Measurements from ENCODE around the gene MEF2A.
"Not testable (repeated sequence)": the region's sequence is repeated elsewhere in the genome, so short reads cannot be mapped to it uniquely, and the experiment has no call there.

The MEF2A gene

DNA sequence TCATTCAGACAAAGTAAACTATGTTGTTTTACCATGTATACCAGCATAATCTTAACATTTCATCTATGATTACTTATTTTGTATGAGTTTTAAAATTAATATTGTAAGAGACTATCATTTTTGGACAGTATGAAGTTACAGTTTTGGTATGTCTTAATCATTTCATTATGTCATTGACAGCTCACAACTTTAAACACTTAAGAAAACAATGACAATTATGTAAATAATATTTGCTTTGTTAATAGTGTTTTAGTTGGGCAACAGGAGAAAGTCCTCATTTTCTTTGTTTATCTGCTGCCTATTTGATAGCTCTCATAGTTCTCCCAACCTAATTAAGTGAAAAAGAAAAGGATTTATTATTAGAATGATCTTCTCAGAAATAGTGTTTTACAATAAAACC is 80.2 kb downstream of the MEF2A start:
- DNase-seq (ENCODE audit: low read depth): no peak

DNA sequence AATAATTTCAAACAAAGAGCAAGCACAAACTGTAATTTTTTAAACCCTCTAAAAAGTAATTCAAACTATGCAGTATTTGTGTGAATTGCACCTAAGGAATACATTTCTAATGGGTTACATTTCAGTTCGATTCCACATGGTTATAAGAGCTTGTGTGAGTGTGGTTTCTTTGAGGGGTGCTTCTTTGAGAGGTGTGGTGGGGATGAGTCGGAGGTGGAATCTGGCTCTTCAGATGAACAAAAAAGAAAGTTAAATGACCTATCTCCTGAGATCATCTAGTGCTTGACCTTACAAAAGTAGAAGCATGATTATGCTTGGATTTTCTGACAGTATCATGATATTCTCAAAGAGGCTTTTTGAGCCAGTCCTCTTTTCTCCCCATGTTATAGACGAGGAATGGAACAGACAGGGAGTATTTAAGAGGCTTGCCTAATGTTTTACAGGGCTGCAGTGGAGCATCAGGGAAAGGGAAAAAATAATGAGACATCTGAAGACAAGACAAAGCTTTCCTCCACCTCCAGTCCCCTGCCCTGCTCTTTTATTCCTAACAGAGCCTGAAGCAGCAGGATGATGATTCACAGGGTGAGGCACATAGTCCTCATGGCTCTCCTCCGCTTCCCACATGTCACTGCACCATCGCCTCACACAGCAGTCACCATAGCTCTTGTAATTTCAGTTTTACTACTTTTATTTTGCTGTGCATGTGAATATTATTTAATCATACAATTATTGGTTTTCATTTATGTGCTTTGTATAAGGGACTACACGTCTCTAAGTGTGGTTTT is 85.4 kb downstream of the MEF2A start:
- no peak for DNase-seq (ENCODE audit: low read depth)

DNA sequence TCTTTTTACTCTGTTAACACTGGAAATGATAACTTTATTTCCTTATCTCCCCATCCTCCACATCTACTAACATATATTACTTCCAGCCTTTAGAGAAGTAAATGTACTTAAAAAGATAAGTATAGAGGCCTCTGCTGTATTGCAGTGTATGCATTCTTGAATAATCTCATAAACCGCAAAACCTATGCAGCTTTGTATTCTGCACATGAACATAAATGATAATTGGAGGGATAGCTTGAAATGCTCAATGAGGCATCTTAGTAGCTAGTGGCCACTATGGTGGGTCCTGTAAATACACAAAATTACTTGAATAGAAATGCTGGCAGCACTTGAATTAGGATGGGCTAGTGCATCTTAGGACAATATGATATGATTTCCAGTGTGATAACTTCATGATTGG is 90.4 kb downstream of the MEF2A start:
- no peak for DNase-seq (ENCODE audit: low read depth)

DNA sequence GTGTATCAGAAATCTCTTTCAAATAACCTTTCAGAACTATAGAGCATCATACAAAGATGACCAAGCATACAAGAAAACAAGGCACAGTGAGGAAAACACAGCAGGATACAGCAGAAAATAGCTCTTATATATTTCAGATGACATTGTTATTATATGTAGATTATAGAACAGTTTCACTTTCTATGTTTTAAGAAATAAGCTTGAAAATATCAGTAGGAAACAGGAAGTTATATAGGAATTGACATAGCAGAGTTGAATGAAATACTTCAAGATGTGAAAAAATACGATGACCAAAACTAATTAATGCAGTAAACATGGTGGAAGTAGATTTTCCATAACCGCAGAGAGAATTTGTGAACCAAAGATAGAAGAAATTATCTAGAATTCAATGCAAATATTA is 92.2 kb downstream of the MEF2A start:
- no peak for DNase-seq (ENCODE audit: low read depth)

DNA sequence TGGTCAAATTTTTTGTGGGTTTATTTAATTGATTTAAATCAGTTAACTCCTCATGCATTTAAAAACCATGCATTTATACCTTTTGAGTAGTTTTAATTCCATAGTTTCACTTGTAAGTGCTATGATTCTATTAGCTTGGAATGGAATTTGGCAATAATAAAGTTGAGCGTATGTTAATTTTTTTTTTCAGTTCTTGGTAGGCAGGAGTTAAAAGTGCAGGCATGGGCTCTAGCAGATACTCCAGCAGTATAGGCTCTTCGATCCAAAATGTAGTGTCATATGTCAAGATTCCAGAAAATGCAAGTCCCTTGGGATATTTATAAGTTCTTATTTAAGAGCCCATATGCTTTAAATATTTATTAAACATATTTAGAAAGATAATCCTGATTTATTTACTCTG is 97.1 kb downstream of the MEF2A start:
- no peak for DNase-seq (ENCODE audit: low read depth)

DNA sequence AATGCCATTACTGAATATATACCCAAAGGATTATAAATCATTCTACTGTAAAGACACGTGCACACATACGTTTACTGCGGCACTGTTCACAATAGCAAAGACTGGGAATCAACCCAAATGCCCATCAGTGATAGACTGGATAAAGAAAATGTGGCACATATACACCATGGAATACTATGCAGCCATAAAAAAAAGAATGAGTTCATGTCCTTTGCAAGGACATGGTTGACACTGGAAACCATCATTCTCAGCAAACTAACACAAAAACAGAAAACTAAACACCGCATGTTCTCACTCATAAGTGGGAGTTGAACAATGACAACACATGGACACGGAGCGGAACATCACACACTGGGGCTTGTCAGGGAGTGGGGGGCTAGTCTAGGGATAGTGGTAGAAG is 100.3 kb downstream of the MEF2A start:
- not testable (repeated sequence) for DNase-seq (ENCODE audit: low read depth)

DNA sequence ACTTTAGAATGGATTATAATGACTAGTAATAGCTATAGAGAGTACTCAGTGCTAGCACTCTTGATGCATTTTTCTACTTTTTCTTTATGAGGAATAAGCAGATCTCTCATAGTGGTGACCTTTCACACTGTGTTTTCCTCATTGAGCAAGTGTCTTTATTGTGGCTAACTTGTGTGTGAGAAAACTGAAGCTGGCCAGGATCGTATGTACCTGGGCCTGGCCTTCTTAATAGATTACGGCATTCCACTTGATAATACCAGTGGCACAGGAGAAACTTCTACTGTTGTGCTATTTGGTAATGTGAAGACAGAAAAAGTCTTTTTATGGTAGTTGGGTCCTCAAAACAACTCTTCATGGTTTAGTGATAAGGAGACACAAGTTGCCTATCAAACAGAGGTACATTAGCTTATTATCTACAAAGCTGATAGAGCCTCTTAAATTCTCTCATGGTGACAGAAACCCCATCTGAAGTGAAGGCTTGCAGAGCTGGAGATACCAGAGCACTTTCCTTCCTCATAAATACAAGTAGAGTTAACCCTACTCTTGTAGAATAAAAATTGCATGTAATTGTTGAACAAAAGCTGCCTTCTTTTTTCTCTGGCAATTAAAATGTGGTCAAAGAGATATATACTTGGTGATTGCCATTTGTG is 102.9 kb downstream of the MEF2A start:
- no peak for DNase-seq (ENCODE audit: low read depth)

DNA sequence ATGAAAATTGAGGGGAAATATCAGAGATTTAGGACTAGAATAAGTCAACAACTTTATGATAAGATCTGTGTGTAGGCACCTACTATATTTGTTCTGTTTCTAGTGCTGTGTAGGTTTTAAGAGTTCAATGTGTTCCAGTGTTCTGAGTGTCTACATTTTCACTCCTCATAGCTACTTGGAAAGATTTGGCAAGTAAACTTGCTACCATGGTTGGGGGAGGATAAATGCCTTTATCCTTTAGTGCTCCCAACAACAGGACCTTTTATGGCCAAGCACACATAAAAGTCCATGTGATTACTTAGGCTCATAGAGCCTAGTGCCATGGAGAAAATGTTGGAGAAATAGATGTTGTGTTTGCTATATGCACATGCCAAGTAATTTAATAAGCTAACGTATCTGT is 103.5 kb downstream of the MEF2A start:
- no peak for DNase-seq (ENCODE audit: low read depth)

DNA sequence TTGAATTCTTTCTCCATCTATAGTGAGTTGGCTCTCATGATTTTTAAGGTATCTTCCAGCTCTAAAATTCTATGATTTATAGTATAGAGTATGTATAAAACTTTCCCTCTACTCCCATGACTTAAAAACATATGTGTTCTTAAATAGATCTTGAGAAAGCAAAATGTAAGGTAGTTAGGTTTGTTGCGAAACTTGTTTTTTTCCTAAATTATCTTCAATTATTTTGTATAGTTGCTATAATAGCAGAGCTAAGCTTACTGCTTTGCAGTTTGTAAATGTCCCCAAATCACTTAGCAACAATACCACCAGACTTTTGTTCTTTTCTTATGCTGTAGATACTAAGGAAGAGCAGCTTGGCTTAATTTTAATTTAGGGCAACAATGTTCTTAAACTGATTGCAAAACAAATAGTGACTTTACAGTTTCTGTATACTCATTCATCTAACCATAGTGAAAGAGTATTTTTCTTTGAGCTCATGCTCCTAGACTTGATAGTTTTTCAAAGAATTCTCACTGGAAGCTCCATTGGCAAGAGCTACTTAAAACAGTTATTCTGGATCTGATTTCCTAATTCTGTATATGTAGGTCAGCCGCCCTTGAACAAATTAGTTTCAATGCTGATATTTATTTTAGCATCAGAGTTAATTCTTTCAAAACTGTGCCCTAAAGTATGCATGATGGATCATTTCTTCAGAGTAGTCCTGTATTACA is 106.3 kb downstream of the MEF2A start:
- DNase-seq (ENCODE audit: low read depth): no peak

DNA sequence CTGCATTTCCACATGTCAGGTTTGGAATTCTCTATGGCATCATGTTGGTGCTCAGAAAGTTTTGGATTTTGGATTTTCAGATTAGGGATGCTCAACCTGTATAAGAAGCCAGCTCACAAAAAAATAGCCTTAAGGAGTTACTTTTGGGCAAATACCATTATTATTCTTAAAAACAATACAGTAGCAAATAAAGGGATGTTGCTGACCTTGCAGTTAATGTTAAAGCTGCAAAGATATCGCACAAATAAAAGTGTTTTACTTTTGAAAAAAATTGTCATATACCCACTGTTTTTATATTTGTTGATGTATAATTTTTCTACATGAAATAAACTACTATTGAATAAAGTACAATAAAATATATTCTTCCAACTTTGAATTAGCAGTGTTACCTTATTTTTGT is 107.3 kb downstream of the MEF2A start:
- no peak for DNase-seq (ENCODE audit: low read depth)

DNA sequence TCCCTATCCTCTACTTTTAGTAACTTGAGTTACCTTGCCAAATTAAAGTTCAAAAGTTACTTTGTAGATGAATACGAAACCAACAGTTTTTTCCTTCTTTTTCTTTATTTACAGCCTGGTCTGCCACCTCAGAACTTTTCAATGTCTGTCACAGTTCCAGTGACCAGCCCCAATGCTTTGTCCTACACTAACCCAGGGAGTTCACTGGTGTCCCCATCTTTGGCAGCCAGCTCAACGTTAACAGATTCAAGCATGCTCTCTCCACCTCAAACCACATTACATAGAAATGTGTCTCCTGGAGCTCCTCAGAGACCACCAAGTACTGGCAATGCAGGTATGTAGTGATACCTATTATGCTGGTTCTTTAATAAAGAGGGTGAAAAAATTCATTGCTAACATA is 108.5 kb downstream of the MEF2A start:
- DNase-seq (ENCODE audit: low read depth): no peak

DNA sequence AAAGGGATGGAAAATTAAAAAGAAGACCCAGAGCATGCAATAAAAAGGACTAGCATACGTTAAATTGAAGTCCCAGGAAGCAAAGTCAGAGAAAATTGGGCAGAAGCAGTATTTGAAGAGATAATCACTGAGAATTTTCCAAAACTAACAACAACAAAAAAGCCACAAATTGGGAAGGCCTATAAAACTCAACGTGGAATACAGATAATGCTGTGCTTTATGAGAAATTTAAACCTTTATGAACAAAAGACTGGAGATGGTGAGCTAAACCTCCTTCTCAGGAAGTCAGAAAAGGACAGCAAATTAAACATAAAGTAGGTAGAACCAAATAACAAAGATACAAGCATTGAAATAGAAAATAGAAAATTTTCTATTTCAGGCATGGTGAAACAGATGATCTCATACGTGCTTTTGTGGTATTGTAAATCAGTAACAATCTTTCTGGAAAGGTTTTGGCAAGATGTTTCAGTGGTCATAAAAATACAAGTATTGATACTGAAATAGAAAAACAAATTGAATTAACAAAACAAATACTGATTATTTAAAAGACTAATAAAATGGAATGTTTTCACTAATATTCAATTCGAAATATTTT is 111.9 kb downstream of the MEF2A start:
- DNase-seq (ENCODE audit: low read depth): no peak

DNA sequence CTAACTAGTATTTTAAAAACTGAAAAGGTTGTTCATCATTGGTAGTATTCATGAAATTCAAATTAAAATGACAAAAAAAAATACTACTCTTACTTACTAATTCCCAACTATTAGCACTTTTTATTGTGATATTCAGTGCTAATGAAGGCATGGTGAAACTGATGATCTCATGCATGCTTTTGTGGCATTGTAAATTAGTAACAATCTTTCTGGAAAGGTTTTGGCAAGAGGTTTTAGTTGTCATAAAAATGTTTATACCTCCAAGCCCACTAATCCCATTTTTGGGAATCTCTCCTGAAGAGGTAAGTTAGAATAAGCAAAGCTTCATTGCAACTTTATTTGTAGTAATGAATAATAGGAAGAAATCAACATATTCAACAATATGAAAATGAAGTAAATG is 114.5 kb downstream of the MEF2A start:
- DNase-seq (ENCODE audit: low read depth): no peak

DNA sequence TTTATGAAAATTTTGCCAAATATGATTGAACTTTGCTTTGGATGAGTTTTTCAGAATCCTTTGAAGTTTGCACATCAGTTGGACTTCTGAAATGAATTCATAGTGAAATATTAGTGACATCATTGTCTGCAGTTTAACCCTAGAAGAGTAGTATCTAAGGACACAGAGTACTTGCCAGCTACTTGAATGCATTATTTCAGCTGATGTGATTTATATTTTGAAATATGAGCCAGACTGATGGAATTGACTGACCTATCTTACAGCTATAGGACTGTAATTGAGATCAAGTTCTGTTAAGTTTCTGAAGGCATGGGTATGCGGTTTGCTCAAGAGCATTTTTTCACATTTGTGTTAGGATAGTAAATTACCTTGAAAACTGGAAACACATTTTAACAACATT is 116.2 kb downstream of the MEF2A start:
- no peak for DNase-seq (ENCODE audit: low read depth)

DNA sequence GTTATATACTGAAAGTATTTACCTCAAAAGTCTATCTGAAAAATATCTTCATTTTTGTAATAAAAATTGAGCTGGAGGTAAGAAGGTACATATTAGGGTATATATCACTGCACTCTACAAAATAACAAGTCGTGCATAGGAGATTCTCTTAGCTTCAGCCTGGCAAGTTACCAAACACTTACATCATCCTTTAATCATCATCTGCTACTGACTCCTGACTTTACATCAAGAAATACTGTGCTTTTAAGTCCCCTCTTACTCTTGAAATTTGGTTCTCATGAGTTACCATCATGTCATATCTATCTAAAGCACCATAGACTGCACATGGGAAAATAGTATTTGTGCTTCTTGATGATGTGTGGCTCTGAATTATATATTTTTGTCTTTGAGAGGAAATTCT is 116.7 kb downstream of the MEF2A start:
- no peak for DNase-seq (ENCODE audit: low read depth)

DNA sequence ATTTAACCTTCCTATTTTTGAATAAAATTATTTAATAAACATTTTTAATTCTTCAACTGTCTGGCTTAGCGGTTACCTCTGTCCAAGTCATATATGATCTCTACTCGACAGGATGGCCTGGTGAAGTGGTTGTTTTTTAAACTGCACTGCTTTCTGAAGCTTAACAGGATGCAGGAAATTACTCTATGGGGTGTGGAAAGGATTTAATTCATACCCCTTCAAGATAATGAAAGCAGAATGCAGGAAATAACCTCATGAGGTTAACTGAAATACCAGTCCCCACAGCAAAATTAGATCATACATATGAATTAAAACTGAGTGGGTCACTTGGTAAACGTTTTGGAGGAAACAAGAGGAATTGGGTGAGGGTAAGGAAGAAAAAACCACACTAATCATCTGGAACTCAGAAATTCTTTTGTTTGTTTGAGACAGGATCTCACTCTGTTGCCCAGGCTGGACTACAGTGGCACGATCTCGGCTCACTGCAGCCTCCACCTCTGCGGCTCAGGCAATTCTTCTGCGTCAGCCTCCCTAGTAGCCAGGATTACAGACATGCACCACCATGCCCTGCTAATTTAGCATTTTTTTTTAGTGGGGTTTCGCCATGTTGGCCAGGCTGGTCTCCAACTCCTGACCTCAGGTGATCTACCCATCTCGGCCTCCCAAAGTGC is 117.4 kb downstream of the MEF2A start:
- no peak for DNase-seq (ENCODE audit: low read depth)

DNA sequence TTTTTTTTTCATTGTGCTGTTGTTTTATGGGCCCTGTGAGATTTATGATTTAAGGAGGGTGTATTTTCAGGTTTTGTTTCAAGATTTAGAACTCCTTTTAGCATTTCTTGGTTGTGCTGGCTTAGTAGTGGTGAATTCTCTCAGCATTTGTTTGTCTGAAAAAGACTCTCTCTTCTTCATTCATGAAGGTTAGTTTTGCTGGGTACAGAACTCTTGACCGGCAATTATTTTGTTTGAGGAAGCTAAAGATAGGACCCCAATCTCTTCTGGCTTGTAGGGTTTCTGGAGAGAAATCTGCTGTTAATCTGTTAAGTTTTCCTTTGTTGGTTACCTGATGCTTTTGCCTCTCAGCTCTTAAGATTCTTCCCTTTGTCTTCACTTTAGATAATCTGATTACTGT is 120.5 kb downstream of the MEF2A start:
- no peak for DNase-seq (ENCODE audit: low read depth)

DNA sequence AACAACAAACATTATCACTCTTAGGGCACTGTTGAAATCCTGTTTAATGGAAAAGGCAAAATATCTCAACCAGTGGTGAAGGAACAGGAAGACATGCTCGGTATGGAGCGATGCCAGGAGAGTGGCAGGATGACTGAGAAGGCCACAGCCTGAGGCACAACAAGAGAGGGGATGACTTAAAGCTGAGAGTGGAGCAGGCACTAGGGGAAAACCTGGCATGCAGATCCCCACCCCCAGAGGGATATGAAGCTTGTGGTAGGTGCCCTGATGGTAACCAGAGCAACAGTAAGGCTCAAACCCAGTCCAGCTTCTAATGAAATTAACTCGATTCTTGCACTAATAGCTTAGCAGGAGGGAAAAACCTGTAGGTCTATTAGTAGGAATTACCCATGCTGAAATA is 127.0 kb downstream of the MEF2A start:
- no peak for DNase-seq (ENCODE audit: low read depth)

DNA sequence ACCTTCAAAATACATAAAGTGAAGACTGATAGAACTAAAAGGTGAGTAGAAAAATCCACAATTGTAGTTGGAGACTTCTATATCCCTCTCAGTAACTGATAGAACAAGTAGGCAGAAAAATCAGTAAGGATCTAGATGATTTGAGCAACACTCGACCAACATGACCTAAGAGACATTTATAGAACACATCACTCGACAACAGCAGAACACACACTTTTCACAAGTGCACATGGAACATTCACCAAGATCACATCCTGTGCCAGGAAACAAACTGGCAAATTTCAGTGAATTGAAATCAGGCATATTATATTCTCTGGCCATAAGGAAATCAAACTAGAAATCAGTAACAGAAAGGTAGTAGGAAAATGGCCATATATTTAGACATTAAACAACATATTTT is 130.3 kb downstream of the MEF2A start:
- DNase-seq (ENCODE audit: low read depth): no peak

DNA sequence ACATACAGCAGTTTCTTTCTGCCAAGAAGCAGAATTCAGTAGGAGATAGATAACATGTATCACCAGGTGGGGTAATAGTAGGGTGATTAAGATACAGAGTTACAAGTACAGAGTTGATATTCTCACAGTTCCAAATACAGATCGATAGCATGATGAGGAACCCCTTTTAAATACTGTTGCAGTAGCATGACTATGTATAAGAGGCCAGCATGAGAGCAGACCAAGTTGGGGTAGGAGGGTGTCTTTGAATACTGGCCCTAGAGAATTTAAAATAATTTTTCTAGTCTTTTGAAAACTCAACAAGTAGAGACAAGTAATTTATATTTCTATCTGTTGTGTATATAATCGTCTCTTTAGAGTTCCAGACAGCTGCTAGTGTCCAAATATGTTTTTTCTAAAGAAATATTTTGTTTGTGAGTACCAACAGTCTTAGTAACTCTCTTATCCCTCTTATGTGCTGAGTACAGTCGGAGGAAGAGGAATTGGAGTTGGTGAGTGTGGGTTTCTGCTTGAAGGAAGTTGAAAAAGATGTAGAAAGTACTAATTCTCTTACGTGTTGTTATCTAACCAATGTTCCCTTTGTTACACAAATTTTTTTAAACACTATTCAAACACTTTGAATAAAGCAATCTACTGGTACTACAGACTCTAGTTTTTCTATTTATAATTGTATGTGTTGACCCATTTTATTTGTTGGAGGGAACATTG is 137.3 kb downstream of the MEF2A start:
- no peak for DNase-seq (ENCODE audit: low read depth)

DNA sequence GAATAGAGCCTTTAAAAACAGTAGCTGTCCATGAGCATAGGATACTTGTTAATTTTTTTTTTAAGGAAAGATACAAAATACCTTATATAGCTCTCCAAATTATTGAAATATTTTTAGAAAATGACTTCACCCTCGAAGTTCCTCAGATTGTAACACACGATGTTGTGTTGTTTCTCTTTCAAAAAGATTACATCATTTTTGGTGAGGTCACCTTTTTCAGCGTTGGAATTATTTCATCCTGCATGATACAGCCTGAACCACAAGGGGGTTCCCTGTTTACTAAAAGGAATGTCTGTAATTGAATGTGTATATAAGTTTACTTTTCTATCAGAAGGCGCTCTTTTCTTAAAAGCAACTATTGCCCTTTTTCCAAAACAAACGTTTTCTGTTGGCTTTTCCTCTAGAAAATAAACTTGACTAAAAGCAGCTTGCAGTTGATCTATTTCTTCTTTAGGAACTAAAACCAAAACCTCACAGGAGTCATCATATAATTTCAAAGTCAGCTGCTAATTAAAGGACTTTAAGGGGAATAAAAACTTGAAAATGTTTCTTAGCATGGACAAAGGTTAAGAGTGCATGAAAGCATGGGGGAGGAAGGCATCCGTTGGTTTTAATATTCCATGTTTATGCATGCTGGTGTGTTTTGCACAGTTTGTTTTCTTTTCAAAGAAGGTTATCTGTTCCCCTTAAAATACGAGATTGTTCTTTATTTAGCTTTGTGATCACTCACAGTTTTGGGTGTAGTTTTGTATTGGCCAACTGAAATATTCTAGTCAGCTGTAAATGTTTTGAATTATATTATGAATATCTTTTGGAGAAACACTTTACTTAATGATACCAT is 138.0 kb downstream of the MEF2A start:
- no peak for DNase-seq (ENCODE audit: low read depth)
